GM19238 (cell line): ENCODE results near the gene C2orf92.
A peak's percentile ranks its signal among the peaks of the same experiment; 100 is the strongest.

Experiments
- DNase-seq: peaks from one replicate; pipeline ENCODE4 v3.0.0; 2011; ENCODE audit warnings: low spot score; ENCODE audit not compliant: insufficient read length

C2orf92 gene

DNA sequence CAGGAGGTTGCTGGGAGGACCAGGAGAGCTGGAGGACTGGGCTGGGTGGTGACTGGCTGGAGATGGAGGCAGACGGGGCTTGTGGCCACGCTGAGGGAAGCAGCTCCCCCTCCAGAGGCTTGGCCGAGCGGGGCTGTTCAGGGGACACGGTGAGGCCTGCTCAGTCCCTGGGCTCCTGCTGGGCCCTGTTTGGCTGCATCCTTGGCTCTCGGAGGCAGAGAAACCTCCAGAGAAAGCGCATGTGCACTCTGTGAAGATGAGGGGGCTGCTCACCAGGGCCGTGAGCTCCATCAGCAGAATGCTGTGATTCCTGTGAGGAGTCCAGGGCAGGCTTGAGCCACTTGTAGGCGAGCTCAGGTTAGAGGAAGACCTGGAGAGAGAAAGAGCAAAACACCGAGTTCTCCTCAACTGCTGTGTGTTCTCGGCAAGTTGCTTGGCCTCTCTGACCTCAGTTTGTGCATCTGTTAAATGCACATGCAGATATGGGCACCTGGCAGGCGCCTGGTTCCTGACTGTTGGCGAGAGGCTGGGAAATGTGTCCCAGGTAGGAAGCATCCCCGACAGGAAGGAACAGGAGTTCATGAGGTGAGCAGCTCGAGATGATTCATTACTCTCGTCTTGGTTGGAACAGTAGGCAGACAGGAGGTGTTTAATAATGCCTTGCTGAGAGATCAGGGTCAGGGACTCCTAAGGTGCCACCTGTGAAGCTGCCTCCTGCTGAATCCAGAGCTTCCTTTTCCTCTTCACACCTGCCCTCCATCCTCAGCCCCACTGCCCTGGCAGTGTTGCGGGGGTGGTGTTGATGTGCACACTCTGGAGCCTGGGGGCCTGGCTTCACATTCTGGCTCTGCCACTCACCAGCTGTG lies 44.8 kb downstream of the C2orf92 start:
- no peak for DNase-seq

DNA sequence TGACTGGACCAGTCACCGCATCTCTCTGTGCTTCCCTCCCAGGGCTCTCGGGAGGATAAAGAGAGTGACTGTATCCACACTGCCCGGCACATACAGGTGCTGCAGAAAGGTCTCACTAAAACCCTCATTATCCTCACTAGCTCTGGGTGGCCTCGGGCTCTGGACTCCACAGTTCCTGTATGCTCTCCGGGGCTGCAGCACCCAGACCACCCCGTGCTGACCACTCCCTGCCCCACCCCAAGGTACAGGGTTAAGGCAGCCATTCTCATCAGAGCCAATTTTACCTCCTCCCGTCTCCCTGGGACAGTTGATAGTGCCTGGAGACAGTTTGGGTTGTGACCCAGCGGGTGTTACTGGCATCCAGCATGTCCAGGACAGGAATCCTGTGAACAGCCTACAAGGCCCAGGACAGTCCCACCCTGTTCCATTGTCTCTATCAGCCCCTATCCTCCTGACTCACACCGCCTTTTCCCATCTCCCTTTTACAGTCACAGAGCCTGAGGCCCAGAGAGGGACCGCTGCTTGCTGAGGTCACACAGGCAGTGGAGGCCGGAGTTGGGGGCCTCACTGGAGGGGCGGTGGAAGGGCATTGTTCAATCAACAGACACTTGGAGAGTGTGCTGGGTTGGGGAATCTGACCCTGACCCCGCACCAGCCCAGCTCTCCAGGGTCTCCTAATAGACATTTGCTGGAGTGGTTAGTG lies 45.6 kb downstream of the C2orf92 start:
- no peak for DNase-seq

- DNase-seq = no peak
These were observed 46.6 kb downstream of the C2orf92 start for GRCh38 chr2:97715951-97716694.

- DNase-seq = no peak
These were observed 47.4 kb downstream of the C2orf92 start for GRCh38 chr2:97716695-97717612.

- DNase-seq = no peak
These were observed 48.1 kb downstream of the C2orf92 start for GRCh38 chr2:97717613-97717995.

DNA sequence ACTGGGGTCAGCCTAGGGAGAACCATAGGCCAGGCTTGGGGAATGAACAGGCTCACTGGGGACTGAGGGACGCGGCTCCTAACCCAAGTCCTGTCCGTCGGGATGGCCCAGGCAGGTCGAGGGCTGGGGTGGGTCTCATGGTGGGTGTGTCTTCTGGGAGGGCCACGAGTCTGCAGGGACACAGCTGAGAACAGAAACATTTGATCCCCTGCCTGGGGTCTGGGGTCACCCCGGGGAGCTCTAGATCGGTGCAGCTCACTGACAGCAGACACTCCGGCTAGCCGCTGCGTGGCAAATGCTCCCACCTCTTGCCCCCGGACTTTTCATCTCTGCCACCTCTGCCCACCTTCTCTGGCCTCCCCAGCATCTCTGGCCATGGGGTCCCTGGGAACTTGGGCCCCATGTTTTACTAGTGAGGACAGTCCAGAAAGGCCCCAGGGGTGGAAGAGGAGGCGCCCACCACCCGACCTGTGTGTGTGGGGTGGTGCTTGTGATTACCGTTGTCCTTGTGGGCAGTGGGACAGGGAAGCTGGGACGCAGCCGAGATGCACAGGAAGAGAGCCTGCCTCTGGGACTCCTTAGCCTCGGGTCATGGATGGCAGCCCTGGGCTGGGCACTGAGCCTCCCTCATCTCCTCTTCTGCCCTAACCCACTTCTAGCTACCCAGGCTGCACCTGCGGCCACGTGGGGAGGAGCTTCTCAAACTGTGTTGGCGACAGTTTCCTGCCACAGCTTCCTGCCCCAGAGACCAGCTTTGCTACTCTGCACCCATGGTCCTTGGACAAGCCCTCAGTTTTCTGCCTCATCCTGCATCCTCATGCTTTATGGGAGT lies 48.8 kb downstream of the C2orf92 start:
- peak; percentile 67 for DNase-seq

DNA sequence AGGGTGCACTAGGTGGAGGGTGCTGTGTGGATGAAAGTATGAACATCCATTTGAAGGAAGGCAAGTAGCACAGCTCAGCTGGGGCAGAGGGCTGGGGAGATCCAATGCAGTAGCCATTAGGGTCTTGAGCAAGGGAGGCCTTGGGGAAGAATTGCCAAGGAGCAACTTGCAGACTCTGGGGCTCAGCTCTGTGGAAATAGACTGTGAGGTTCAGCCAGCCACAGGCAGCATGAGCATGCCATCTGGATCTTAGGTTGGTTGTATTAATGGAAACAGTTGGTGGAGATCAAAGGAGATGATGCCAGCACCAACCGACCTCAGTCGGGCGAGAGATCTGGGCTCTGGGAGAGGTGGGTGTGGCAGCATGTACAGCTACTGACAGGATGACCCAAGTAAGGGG lies 49.4 kb downstream of the C2orf92 start:
- no peak for DNase-seq

- no peak for DNase-seq
These were observed 50.0 kb downstream of the C2orf92 start for GRCh38 chr2:97719362-97720155.

DNA sequence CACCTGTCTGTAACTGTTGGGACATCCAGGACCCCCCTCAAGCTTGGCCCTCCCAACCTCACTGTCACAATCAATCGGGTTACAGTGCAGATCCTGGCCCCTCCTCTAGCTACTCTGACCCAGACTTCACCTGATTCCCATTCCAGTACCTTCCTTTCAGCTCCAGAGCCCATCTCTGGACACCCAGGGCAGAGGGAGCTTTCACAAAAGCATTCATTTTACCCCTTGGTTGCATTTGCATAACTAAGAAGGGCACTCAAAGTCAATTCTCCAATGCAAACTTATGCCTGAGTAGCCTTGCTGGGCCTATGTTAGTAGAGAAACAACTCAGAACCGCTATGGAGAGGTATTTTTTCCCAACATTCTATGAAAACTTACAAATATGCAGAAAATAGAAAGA lies 51.2 kb downstream of the C2orf92 start:
- DNase-seq = no peak

DNA sequence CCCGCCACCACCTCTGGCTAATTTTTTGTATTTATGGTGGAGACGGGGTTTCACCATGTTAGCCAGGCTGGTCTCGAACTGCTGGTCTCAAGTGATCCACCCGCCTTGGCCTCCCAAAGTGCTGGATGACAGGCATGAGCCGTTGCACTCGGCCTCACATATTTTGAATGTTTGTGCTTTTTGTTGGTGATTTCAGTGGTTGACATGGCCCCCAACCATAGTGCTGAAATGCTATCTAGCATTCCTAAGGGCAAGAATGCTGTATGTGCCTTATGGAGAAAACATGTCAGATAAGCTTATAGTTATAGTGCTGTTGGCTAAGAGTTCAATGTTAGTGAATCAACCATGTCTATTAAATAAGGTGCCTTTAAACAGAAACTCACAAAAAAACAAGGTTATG lies 52.7 kb downstream of the C2orf92 start:
- DNase-seq = no peak

- no peak for DNase-seq
These were observed 53.9 kb downstream of the C2orf92 start for GRCh38 chr2:97723156-97724072.

DNA sequence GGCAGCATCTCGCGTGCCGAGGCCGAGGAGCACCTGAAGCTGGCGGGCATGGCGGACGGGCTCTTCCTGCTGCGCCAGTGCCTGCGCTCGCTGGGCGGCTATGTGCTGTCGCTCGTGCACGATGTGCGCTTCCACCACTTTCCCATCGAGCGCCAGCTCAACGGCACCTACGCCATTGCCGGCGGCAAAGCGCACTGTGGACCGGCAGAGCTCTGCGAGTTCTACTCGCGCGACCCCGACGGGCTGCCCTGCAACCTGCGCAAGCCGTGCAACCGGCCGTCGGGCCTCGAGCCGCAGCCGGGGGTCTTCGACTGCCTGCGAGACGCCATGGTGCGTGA lies 54.5 kb downstream of the C2orf92 start:
- DNase-seq = no peak

GRCh38 chr2:97724501-97724900 lies 55.0 kb downstream of the C2orf92 start:
- DNase-seq = no peak

GRCh38 chr2:97724946-97725688 lies 55.6 kb downstream of the C2orf92 start:
- DNase-seq = no peak

GRCh38 chr2:97726261-97727064 lies 57.0 kb downstream of the C2orf92 start:
- no peak for DNase-seq

DNA sequence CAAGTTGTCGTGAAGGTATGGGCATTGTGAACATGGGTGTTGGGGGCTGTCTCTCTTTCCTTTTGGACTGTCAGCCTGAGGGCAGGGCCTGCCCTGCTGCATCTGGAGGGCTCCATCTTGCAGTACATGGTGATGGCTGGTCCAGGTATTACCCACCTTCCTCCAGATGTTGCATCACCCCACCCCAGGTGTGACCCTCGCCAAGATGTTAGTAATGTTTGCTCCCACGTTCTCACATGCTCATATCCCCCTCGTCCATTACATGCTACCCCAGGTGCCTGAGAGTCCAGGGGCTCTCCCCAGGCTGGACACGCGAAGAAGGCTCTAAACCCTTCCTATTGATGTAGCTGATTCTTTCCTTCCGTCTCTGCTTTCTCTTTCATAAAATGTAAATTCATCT lies 57.8 kb downstream of the C2orf92 start:
- DNase-seq = no peak
